Vagina (tissue), 2 donors: ENCODE measurements around the gene KNDC1. TPM values are rescaled to one million over a fixed set of nuclear protein-coding genes. Genes with fewer than 3 reads are reported as not detected.

Source experiments
- DNase-seq, 2 donors: peaks; one replicate each; pipeline ENCODE4 v3.0.0-alpha.2; 2017; ENCODE audit errors: extremely low spot score in 2 of 2
- H3K27ac ChIP-seq: fragments of 200-600 bp; sonication (generic); one replicate; pipeline ENCODE4 v1.5.1; 2019
- H3K27me3 ChIP-seq: fragments of 200-600 bp; sonication (generic); one replicate; pipeline ENCODE4 v1.5.1; 2019
- H3K36me3 ChIP-seq, 2 donors: fragments of 200-600 bp; sonication (generic); one replicate each; pipeline ENCODE4 v1.5.1; 2017 to 2019
- H3K4me1 ChIP-seq: fragments of 200-600 bp; sonication (generic); one replicate; pipeline ENCODE4 v1.5.1; 2019
- H3K4me3 ChIP-seq, 2 donors: fragments of 200-600 bp; sonication (generic); 1 replicate in 1 of 2; 2 replicates in 1 of 2; pipeline ENCODE4 v1.5.1; 2016 to 2019
- H3K9me3 ChIP-seq: fragments of 200-600 bp; sonication (generic); one replicate; pipeline ENCODE4 v1.5.1; 2019
- POLR2A ChIP-seq, 2 donors: fragments of 450-650 bp; IDR thresholded peaks; one replicate each; pipeline ENCODE4 v1.6.1; 2017; ENCODE audit warnings: antibody characterized with exemption in 2 of 2, mild to moderate bottlenecking in 2 of 2, moderate library complexity in 2 of 2
- POLR2AphosphoS5 ChIP-seq, 2 donors: sonication (generic); formaldehyde crosslinking; IDR thresholded peaks; one replicate each; pipeline ENCODE4 v1.9.0; 2017; ENCODE audit warnings: antibody characterized with exemption in 2 of 2, mild to moderate bottlenecking in 2 of 2, low read depth in 1 of 2; ENCODE audit not compliant: insufficient read depth in 1 of 2
- intact Hi-C: fragments of 100-400 bp; cut with DNase I; formaldehyde crosslinking; loops from one replicate; pipeline ENCODE4 v1.15.1; 2023
- total RNA-seq: library from RNA; depleted of rRNA; stranded (reverse); fragments of >200 nt; gene quantifications from one replicate; pipeline ENCODE4 v1.2.3, GENCODE V29; 2016
- TF ChIP-seq, protein P1 (sequence below), 3 experiments: fragments of 450-650 bp in 2 of 3; fragments of 200-600 bp in 1 of 3; sonication (generic) in 1 of 3; IDR thresholded peaks; one replicate each; pipeline ENCODE4 v1.5.1; 2017 to 2019; ENCODE audit warnings: antibody characterized with exemption in 3 of 3, mild to moderate bottlenecking in 2 of 3, moderate library complexity in 2 of 3

KNDC1 gene
- total RNA-seq, 1 donor from 2014 or later, result 3.4 TPM

DNA sequence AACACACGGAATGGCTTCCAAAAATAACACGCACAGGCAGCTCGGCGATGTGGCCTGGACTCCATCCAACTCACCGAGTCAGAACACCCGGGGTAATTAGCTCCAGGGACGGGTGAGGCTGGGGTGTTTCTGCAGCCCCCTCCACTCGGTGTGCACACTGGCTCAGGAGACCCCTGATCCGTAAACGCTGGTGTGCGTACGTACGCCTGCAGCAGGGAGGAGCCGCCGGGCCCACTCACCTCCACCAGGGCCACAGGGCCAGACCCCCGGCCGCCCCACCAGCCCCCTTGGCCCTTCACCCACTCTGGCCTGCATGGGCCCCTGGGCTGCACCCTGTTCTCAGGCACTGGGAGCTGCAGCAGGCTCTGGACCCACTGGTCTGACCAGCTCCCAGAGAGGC lies 47.6 kb downstream of the KNDC1 start:
- DNase-seq, result no peak
- intact Hi-C loops, result no loop called here
- no peak overlapping the region for H3K27ac ChIP-seq
- H3K4me3 ChIP-seq, result no peak overlapping the region
- no peaks in the 10 kb centered on the region for H3K36me3 ChIP-seq
- H3K9me3 ChIP-seq, result no peaks in the 10 kb centered on the region
- H3K4me1 ChIP-seq, result no peaks in the 10 kb centered on the region
- no peaks in the 10 kb centered on the region for H3K27me3 ChIP-seq
- TF ChIP-seq, protein P1, sequence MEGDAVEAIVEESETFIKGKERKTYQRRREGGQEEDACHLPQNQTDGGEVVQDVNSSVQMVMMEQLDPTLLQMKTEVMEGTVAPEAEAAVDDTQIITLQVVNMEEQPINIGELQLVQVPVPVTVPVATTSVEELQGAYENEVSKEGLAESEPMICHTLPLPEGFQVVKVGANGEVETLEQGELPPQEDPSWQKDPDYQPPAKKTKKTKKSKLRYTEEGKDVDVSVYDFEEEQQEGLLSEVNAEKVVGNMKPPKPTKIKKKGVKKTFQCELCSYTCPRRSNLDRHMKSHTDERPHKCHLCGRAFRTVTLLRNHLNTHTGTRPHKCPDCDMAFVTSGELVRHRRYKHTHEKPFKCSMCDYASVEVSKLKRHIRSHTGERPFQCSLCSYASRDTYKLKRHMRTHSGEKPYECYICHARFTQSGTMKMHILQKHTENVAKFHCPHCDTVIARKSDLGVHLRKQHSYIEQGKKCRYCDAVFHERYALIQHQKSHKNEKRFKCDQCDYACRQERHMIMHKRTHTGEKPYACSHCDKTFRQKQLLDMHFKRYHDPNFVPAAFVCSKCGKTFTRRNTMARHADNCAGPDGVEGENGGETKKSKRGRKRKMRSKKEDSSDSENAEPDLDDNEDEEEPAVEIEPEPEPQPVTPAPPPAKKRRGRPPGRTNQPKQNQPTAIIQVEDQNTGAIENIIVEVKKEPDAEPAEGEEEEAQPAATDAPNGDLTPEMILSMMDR (IDR thresholded peaks at IDR 0.05), result no peak
- TF ChIP-seq POLR2AphosphoS5 (IDR thresholded peaks at IDR 0.05; ENCODE audit: insufficient read depth in 1 of 2, low read depth in 1 of 2) (no peak), POLR2A (IDR thresholded peaks at IDR 0.05) (no peak)

DNA sequence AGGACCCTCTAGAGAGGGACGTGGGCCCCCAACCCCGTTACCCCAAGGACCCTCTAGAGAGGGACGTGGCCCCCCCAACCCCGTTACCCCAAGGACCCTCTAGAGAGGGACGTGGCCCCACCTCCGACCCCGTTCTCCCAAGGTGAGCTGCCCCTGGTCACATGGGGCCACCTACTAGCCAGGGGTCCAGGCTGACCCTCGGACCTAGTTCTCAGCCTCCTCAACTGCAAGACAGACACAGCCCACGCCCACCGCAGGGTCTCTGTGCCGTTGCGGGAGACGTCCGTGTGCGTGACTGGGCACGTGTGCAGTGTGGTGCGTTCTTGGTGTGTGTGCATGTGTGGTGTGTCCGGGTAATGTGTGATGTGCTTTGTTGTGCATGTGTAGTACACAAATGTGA lies 48.4 kb downstream of the KNDC1 start:
- Histone ChIP-seq H3K36me3 (no peaks in the 10 kb centered on the region), H3K27ac (no peak overlapping the region), H3K4me3 (no peak overlapping the region), H3K4me1 (no peaks in the 10 kb centered on the region), H3K9me3 (no peaks in the 10 kb centered on the region), H3K27me3 (no peaks in the 10 kb centered on the region)
- no peak for DNase-seq
- intact Hi-C loops, result no loop called here
- TF ChIP-seq POLR2A (IDR thresholded peaks at IDR 0.05) (no peak), POLR2AphosphoS5 (IDR thresholded peaks at IDR 0.05; ENCODE audit: insufficient read depth in 1 of 2, low read depth in 1 of 2) (no peak)
- TF ChIP-seq, protein P1 (IDR thresholded peaks at IDR 0.05), result no peak

DNA sequence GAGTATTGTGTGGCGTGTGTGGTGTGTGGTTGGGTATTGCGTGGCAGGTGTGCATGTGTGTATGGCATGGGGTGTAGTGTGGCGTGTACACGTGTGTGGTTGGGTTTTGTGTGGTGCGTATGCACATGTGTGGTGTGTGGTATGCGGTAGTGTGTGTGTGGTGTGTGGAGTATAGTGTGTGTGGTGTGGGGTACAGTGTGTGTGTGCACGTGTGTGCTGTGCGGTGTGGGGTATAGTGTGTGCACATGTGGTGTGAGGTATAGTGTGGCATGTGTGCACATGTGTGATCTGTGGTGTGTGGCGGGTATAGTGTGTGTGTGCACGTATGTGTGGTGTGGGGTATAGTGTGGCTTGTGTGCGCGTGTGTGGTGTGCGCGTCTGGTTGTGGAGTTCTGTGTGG lies 49.1 kb downstream of the KNDC1 start:
- no peaks in the 10 kb centered on the region for H3K27me3 ChIP-seq
- intact Hi-C loops, result no loop called here

DNA sequence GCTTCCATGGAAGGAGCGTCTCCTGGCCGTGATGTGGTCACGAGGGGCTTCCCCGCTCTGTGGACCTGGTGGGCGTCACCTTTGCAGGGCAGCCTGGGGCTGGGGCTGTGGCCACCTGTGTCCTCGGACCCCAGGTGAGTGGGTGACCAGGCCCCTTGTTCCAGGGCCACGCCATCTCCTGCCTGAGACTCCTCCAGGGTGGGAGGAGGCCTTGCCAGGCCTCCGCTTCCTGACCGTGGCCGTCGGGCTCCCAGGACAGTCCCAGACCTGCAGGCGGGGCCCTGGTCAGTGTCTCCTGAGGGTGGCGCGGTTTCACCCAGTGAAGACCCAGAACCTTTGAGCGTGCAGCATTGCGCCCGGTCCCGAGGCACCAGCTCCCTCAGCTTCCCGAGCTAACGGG lies 49.6 kb downstream of the KNDC1 start:
- Histone ChIP-seq H3K27me3 (no peaks in the 10 kb centered on the region), H3K27ac (no peak overlapping the region), H3K36me3 (no peaks in the 10 kb centered on the region), H3K4me1 (no peaks in the 10 kb centered on the region), H3K4me3 (no peak overlapping the region), H3K9me3 (no peaks in the 10 kb centered on the region)
- intact Hi-C loops, result no loop called here
- TF ChIP-seq POLR2A (IDR thresholded peaks at IDR 0.05) (no peak), POLR2AphosphoS5 (IDR thresholded peaks at IDR 0.05; ENCODE audit: insufficient read depth in 1 of 2, low read depth in 1 of 2) (no peak)
- TF ChIP-seq, protein P1 (IDR thresholded peaks at IDR 0.05), result no peak
- no peak for DNase-seq

More for the DNA sequence above, 49.1 kb downstream of the KNDC1 start:
- H3K36me3 ChIP-seq, result no peaks in the 10 kb centered on the region
- no peak overlapping the region for H3K4me3 ChIP-seq
- H3K4me1 ChIP-seq, result no peaks in the 10 kb centered on the region
- H3K27ac ChIP-seq, result no peak overlapping the region
- H3K9me3 ChIP-seq, result no peaks in the 10 kb centered on the region
- no peak for DNase-seq
- TF ChIP-seq, protein P1 (IDR thresholded peaks at IDR 0.05), result no peak
- TF ChIP-seq POLR2A (IDR thresholded peaks at IDR 0.05) (no peak), POLR2AphosphoS5 (IDR thresholded peaks at IDR 0.05; ENCODE audit: insufficient read depth in 1 of 2, low read depth in 1 of 2) (no peak)

DNA sequence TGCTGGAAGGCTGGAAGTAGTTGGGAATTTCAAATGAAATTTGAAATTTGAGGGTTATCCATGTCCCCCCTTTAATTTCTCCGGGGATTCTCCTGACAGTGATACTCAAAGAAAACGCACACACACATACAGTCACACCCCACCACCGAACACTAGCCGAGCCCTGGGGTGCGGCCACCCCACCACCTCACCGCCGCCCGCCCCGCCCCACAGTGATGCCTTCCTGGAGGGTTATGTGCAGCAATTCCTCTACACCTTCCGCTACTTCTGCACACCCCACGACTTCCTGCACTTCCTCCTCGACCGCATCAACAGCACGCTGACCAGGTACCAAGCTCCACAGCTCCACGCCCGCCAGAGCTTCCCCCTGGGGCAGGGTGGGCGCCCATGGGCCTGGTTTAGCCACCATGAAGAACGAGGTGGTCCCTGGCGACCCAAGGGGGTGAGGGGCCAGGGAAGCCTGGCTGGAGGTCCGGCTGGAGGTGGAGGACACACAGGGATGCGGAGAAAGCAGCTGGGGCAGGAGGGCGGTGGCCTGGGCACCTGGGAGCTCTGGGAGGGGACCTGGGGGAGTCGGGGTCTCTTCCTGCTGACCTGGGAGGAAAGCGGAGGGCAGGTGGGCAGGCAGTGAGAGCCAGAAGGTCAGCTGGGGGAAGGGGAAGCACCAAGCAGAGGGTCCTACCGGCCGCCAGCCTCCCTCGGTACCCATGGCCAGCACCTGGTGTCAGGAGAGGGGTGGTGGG lies 50.5 kb downstream of the KNDC1 start:
- H3K4me3 ChIP-seq, result no peak overlapping the region
- intact Hi-C loops, result no loop called here
- TF ChIP-seq, protein P1 (IDR thresholded peaks at IDR 0.05), result no peak
- TF ChIP-seq POLR2AphosphoS5 (IDR thresholded peaks at IDR 0.05; ENCODE audit: insufficient read depth in 1 of 2, low read depth in 1 of 2), result no peak
- TF ChIP-seq POLR2A (IDR thresholded peaks at IDR 0.05), result no peak
- H3K27ac ChIP-seq, result no peak overlapping the region
- no peak for DNase-seq
- no peaks in the 10 kb centered on the region for H3K9me3 ChIP-seq
- H3K4me1 ChIP-seq, result no peaks in the 10 kb centered on the region
- no peaks in the 10 kb centered on the region for H3K27me3 ChIP-seq
- H3K36me3 ChIP-seq, result no peaks in the 10 kb centered on the region
